Activated naive CD4-positive, alpha-beta T cell treated with anti-CD3 and anti-CD28 coated beads for 36 hours (primary cell): ENCODE data around the gene HOXC13. TPM values are rescaled to one million over a fixed set of nuclear protein-coding genes. Genes with fewer than 3 reads are reported as not detected.
A peak's percentile ranks its signal among the peaks of the same experiment; 100 is the strongest.

Experiments
- CTCF ChIA-PET: fragments of 350-600 bp; sonication (Branson Sonifier 250); formaldehyde crosslinking; loops from one replicate; lab custom pipeline; 2021; ENCODE audit warnings: antibody characterized with exemption; lab: Charles Lee
- DNase-seq: peaks from one replicate; pipeline ENCODE4 v3.0.0-alpha.2; 2020
- H3K27ac Mint-ChIP-seq: one replicate; pipeline ENCODE4 v1.8.0; 2021; ENCODE audit warnings: mild to moderate bottlenecking, mixed read lengths
- H3K27me3 Mint-ChIP-seq: one replicate; pipeline ENCODE4 v1.8.0; 2021; ENCODE audit warnings: low read depth, mixed read lengths
- H3K36me3 Mint-ChIP-seq: one replicate; pipeline ENCODE4 v1.8.0; 2021; ENCODE audit warnings: low read depth, mixed read lengths
- H3K4me1 Mint-ChIP-seq: one replicate; pipeline ENCODE4 v1.8.0; 2021; ENCODE audit warnings: low read depth, mixed read lengths
- H3K4me3 Mint-ChIP-seq: one replicate; pipeline ENCODE4 v1.8.0; 2021; ENCODE audit warnings: mild to moderate bottlenecking, moderate library complexity, mixed read lengths
- H3K9me3 Mint-ChIP-seq: one replicate; pipeline ENCODE4 v1.8.0; 2021; ENCODE audit warnings: mixed read lengths
- intact Hi-C: fragments of 100-400 bp; cut with micrococcal nuclease; formaldehyde crosslinking; loops from one replicate; pipeline ENCODE4 v1.15.1; 2023
- total RNA-seq, 2 experiments: library from RNA; stranded (reverse); gene quantifications; one replicate each; pipeline ENCODE4 v1.2.3, GENCODE V29; 2021

Gene HOXC13
- total RNA-seq, 2 experiments from 2014 or later, result not detected

DNA sequence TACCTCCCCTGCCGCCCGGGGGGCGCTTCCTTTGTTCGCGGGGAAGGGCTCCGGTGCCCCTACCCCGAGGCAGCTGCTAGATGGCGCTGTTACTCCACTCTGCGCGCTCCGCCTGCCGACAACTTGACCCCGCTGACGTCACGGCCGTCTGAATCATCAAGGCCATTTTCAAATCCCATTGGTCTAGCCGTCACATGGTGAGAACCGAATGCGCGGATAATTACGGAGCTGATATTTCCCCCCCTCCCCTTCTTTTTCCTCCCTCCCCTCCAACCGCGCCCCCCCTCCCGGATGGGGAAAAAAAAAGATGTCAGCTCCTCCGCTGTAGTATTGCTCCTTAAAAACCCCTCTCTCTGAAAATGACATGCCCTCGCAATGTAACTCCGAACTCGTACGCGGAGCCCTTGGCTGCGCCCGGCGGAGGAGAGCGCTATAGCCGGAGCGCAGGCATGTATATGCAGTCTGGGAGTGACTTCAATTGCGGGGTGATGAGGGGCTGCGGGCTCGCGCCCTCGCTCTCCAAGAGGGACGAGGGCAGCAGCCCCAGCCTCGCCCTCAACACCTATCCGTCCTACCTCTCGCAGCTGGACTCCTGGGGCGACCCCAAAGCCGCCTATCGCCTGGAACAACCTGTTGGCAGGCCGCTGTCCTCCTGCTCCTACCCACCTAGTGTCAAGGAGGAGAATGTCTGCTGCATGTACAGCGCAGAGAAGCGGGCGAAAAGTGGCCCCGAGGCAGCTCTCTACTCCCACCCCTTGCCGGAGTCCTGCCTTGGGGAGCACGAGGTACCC lies 46.5 kb downstream of the HOXC13 start, which contains the start of gene HOXC10:
HOXC10 (plus strand) TSS at position 246 of the 791 bp plus-strand sequence; CDS start at position 360, 114 bp downstream.
- H3K36me3 Mint-ChIP-seq, result no peaks in the 10 kb centered on the region
- intact Hi-C loops, result loop anchor here (1.0 to 5.0 kb wide), 10 partner anchors 11 to 297 kb away; partner anchors contain the start of genes CBX5, HNRNPA1, HOXC12 and HOXC9
- H3K4me3 Mint-ChIP-seq, result peak within 1 kb of the TSS; percentile 38
- peaks cover 28% of the 10 kb centered on the region for H3K4me1 Mint-ChIP-seq
- peak; percentile 95 for DNase-seq
- H3K27ac Mint-ChIP-seq, result no peak within 1 kb of the TSS
- no peaks in the 10 kb centered on the region for H3K9me3 Mint-ChIP-seq
- CTCF ChIA-PET, result interaction anchor here (0.5 to 4.9 kb wide), 22 partner anchors 15 to 465 kb away, joined by 3 to 38 read pairs (median 3); partner anchors contain the start of genes HOXC8 and HOXC9
- H3K27me3 Mint-ChIP-seq, result peaks cover 91% of the 10 kb centered on the region

DNA sequence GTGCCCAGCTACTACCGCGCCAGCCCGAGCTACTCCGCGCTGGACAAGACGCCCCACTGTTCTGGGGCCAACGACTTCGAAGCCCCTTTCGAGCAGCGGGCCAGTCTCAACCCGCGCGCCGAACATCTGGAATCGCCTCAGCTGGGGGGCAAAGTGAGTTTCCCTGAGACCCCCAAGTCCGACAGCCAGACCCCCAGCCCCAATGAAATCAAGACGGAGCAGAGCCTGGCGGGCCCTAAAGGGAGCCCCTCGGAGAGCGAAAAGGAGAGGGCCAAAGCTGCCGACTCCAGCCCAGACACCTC lies 47.0 kb downstream of the HOXC13 start:
- H3K27me3 Mint-ChIP-seq, result peaks cover 91% of the 10 kb centered on the region
- H3K4me3 Mint-ChIP-seq, result peak overlapping the region; percentile 38
- DNase-seq, result no peak
- intact Hi-C loops, result loop anchor here (1.0 to 5.0 kb wide), 9 partner anchors 11 to 297 kb away; partner anchors contain the start of genes CBX5, HNRNPA1, HOXC12 and HOXC9
- CTCF ChIA-PET, result interaction anchor here (0.5 to 4.9 kb wide), 11 partner anchors 14 to 465 kb away, joined by 3 to 38 read pairs (median 5); partner anchors contain the start of genes HOXC8 and HOXC9
- H3K36me3 Mint-ChIP-seq, result no peaks in the 10 kb centered on the region
- H3K4me1 Mint-ChIP-seq, result peaks cover 33% of the 10 kb centered on the region
- H3K27ac Mint-ChIP-seq, result no peak overlapping the region
- no peaks in the 10 kb centered on the region for H3K9me3 Mint-ChIP-seq

DNA sequence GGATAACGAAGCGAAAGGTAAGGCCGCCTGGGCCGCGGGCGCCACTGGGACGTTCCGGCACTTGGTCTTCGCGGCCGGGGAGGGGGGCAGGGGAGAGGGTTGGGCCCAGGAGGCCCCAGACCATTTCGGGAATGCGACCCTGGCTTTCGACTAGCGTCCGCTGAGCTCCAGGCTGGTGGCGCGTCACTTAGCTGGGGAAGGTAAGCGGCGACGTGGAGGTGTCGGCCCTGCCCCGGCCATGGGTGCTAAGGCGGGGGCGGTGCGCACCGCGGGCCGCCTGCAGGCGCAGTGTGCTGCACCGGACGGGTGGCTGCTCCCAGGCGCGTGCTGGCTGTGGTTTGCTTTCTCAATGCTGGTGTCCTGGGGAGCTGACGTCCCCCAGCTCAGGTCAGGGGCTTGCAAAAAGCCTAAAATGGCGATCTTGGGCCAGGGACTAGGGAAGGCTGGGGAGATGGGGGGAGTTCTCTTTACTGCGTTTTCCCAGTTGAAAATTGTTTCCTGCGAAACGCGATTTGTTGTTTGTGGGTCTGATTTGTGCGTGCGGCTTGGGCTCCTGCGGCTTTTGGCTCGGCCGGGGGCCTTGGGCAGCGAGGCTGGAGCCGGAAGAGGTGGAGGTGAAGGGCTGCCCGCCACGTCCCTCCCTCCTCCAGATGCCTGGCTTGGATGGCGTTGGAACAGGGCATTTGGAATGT lies 47.5 kb downstream of the HOXC13 start:
- Mint-ChIP-seq H3K9me3 (no peaks in the 10 kb centered on the region), H3K4me3 (no peak overlapping the region), H3K36me3 (no peaks in the 10 kb centered on the region), H3K4me1 (peaks cover 33% of the 10 kb centered on the region), H3K27me3 (peaks cover 91% of the 10 kb centered on the region), H3K27ac (no peak overlapping the region)
- no peak for DNase-seq
- CTCF ChIA-PET, result interaction anchor here (0.5 to 4.9 kb wide), 10 partner anchors 12 to 464 kb away, joined by 3 to 38 read pairs (median 4); partner anchors contain the start of genes HOXC8 and HOXC9
- intact Hi-C loops, result loop anchor here (1.0 to 5.0 kb wide), 9 partner anchors 10 to 296 kb away; partner anchors contain the start of genes CBX5, HNRNPA1, HOXC12 and HOXC9

DNA sequence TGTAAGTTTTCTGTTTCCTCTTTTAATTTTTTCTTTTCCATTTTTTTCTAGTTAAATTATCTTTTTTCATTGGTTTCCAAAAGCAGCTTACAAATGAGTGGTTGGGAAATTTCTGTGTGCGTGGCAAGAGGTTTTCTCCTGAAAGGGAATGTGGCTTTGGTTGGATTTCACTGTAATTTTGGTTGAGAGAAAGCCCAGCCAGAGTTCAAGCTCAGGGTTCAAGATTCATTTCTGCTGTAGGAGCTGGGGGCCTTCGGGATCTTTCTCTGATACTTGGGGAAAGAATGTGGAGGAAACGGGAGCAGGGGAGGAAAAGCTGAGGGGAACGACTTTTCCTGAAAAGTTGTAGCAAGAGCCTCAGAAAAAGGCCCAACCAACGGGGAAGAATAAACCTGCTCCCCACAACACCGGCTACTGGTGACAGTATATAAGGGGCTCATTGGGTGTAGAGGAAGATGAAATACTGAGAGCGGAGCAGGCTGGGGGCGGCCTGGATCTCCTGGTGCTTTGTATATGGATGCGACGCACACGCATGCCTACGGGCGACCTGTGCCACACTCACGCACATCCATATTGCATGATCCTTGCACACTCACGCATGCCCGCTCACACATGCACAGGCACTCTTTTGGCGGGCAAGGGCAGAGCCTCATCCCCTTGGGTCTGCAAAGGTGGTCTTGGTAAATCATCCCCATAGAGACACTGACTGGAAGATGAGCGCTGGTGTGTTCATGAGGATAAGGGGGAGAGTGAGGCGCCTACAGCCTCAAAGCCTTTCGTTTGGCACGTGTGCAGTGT lies 48.3 kb downstream of the HOXC13 start:
- peaks cover 33% of the 10 kb centered on the region for H3K4me1 Mint-ChIP-seq
- no peaks in the 10 kb centered on the region for H3K36me3 Mint-ChIP-seq
- intact Hi-C loops, result loop anchor here (5.0 kb wide), 3 partner anchors 35 to 295 kb away; partner anchors contain the start of genes CBX5, HNRNPA1 and HOXC12
- peaks cover 89% of the 10 kb centered on the region for H3K27me3 Mint-ChIP-seq
- no peak overlapping the region for H3K27ac Mint-ChIP-seq
- H3K9me3 Mint-ChIP-seq, result no peaks in the 10 kb centered on the region
- DNase-seq, result no peak
- no peak overlapping the region for H3K4me3 Mint-ChIP-seq
- CTCF ChIA-PET, result interaction anchor here (0.7 to 4.9 kb wide), 6 partner anchors 11 to 273 kb away, joined by 3 to 38 read pairs (median 4); partner anchors contain the start of gene HOXC8

DNA sequence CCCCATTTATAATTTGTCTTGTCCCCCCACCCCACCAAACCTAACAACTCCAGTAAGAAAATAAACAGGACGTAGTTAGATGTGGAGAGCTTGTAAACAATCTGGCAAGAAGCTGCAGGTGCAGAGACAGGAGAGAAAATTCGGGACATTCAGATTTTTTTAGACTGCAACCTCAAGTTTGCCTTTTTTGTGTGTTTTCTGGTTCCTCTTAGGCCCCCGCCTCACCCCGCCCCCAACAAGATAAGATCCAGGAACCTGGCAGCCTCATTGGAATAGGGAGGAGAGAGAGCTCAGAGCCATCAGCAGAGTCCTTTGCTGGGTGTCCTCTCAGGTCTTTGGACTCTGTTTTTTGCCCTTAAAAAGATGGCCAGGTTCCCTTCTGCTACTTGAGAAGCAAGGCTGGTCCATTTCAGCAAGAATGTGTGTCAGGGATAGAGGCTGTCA lies 49.2 kb downstream of the HOXC13 start:
- Mint-ChIP-seq H3K27ac (no peak overlapping the region), H3K4me3 (no peak overlapping the region), H3K9me3 (no peaks in the 10 kb centered on the region), H3K27me3 (peaks cover 88% of the 10 kb centered on the region), H3K4me1 (peaks cover 33% of the 10 kb centered on the region), H3K36me3 (no peaks in the 10 kb centered on the region)
- CTCF ChIA-PET, result interaction anchor here (1.2 to 4.9 kb wide), 9 partner anchors 10 to 221 kb away, joined by 4 to 38 read pairs (median 4); partner anchors contain the start of genes HOXC5 and HOXC8
- intact Hi-C loops, result loop anchor here (5.0 kb wide), 3 partner anchors 36 to 294 kb away; partner anchors contain the start of genes CBX5, HNRNPA1 and HOXC12
- DNase-seq, result no peak

DNA sequence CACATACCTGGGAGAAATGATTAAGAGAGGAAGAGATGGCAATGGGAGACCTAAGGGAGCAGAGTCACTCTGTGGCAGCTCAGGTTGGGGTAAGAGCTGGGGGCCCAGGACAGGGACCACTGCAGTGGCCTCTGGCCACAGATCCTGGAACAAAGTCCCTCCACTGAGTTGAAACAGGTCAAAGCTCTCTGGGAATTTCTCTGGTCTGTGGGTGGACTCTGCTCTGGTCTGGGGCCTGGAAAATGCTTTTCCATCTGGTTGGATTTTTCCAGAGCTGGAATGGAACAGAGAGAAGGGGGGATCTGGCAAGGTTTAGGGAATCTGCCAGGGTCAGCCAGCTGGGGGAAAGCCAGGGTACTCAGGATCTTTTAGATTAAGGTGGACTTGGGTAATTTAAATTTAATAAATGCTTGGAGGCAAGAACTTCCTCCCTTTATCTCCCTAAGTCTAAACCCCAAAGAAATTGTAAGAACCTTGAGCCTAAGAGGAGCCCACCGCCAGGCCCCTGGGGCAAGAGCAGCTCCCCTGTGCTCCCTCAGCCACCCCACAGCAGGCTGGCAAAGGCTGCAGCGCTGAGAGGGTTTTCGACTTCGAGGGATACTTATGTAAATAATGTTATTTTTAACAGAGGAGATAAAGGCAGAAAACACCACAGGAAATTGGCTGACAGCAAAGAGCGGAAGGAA lies 50.1 kb downstream of the HOXC13 start:
- intact Hi-C loops, result loop anchor here (5.0 kb wide), 3 partner anchors 36 to 294 kb away; partner anchors contain the start of genes CBX5, HNRNPA1 and HOXC12
- no peaks in the 10 kb centered on the region for H3K36me3 Mint-ChIP-seq
- CTCF ChIA-PET, result interaction anchor here (0.9 to 4.9 kb wide), 8 partner anchors 17 to 220 kb away, joined by 3 to 38 read pairs (median 4); partner anchors contain the start of genes HOXC5 and HOXC8
- no peaks in the 10 kb centered on the region for H3K9me3 Mint-ChIP-seq
- H3K4me3 Mint-ChIP-seq, result no peak overlapping the region
- H3K4me1 Mint-ChIP-seq, result peaks cover 33% of the 10 kb centered on the region
- DNase-seq, result no peak
- peaks cover 88% of the 10 kb centered on the region for H3K27me3 Mint-ChIP-seq
- no peak overlapping the region for H3K27ac Mint-ChIP-seq

DNA sequence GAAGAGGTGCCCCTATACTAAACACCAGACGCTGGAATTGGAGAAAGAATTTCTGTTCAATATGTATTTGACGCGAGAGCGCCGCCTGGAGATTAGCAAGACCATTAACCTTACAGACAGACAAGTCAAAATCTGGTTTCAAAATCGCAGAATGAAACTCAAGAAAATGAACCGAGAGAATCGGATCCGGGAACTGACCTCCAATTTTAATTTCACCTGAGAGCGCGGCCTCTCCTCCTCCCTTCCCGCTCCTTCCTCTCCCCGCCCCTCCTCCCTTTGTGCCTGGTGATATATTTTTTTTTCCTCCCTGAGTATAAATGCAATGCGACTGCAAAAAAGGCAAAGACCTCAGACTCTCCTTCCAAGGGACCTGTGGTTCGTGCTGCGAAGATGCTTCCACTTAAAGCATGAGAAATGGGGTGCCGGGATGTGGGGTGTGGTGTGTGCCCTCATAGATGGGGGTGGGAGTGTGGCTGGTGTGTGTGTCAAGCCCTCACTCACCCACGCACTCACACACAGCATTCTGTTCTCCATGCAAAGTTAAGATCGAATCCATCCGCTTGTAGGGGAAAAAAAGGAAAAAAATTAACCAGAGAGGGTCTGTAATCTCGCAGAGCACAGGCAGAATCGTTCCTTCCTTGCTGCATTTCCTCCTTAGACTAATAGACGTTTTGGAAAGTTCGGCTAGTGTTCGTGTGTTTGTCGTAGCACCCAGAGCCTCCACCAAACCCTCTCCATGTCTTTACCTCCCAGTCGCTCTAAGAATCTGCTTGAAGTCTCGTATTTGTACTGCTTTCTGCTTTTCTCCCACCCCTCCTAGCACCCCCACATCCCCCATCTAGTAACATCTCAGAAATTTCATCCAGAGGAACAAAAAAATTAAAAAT lies 50.8 kb downstream of the HOXC13 start:
- Mint-ChIP-seq H3K4me3 (no peak overlapping the region), H3K4me1 (peaks cover 38% of the 10 kb centered on the region), H3K27ac (peak overlapping the region; percentile 19), H3K27me3 (peaks cover 91% of the 10 kb centered on the region), H3K36me3 (peaks cover 2% of the 10 kb centered on the region), H3K9me3 (no peaks in the 10 kb centered on the region)
- CTCF ChIA-PET, result interaction anchor here (1.7 to 4.9 kb wide), 3 partner anchors 17 to 216 kb away, joined by 4 to 38 read pairs (median 4); partner anchors contain the start of gene HOXC8
- intact Hi-C loops, result loop anchor here (5.0 kb wide), 3 partner anchors 37 to 293 kb away; partner anchors contain the start of genes CBX5, HNRNPA1 and HOXC12
- peak; percentile 66 for DNase-seq

DNA sequence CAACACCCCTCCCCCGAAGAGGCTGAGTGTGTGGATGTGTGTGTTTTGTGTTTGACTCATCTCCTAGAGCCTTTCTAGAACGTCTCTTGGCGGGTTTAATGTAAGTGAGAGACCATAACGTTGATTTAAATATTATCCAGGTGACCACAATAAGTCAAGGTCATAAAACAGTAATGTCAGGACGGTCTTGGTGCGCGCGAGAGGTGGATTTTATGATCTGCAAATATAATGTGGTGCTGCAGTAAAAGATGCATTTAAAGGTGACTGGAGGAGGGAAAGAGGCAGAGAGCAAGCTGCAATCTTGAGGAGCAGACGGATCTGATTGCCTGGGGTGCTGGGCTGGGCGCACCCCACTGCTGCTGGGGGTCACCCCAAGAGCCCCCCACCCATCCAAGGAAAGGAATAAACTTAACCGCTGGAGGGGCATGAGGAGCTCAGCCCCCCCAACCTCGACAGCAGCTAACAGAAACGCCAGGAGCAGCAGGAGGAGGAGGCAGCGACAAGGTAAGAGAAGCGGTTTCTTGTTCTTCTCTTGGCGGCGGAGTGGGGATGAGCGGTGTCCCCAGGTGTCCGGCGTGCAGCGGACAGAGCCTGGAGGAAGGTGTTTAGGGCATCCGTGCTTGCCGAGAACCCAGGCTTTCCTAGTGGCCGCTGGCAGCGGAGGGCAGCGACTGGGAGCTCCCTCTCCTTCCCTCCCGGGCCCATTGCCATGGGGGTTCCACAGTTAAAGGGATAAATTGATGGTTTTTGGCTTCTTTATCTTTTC lies 51.9 kb downstream of the HOXC13 start:
- H3K4me1 Mint-ChIP-seq, result peaks cover 38% of the 10 kb centered on the region
- no peak overlapping the region for H3K4me3 Mint-ChIP-seq
- H3K27me3 Mint-ChIP-seq, result peaks cover 91% of the 10 kb centered on the region
- H3K27ac Mint-ChIP-seq, result no peak overlapping the region
- no peak for DNase-seq
- H3K36me3 Mint-ChIP-seq, result peaks cover 2% of the 10 kb centered on the region
- intact Hi-C loops, result no loop called here
- no peaks in the 10 kb centered on the region for H3K9me3 Mint-ChIP-seq
- CTCF ChIA-PET, result interaction anchor here (1.0 to 2.1 kb wide), 5 partner anchors 14 to 226 kb away, joined by 3 to 8 read pairs (median 3); partner anchors contain the start of genes HOXC5 and HOXC8

DNA sequence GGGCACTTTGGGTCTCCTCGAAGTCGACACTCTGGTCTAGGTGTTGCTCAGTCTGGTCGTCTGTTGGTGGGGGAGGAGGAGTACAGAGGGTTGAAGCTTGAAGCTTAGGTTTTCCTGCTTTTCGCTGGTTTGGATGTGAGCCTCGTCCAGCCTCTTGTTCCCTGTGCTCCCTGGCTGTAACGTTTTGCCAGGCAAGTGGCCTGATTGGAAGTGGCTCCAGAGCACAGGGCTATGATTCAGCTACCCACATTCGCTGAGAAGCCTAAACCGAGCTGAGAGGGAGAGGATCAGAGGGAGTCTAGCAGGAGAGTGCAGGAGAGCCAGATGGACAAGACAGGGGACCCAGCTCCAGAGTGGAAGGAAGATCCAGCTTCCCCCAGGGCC lies 52.4 kb downstream of the HOXC13 start:
- Mint-ChIP-seq H3K9me3 (no peaks in the 10 kb centered on the region), H3K36me3 (peaks cover 2% of the 10 kb centered on the region), H3K27ac (no peak overlapping the region), H3K4me1 (peaks cover 41% of the 10 kb centered on the region), H3K27me3 (peaks cover 87% of the 10 kb centered on the region), H3K4me3 (no peak overlapping the region)
- intact Hi-C loops, result no loop called here
- CTCF ChIA-PET, result interaction anchor here (0.6 to 2.1 kb wide), 6 partner anchors 13 to 226 kb away, joined by 3 to 8 read pairs (median 3); partner anchors contain the start of genes HOXC5 and HOXC8
- no peak for DNase-seq
